K562 (cell line): ENCODE data around the gene SHB. TPM values are rescaled to one million over a fixed set of nuclear protein-coding genes. Genes with fewer than 3 reads are reported as not detected.
A peak's percentile ranks its signal among the peaks of the same experiment; 100 is the strongest.

Experiments
- ATAC-seq: fragments of 200-7000 bp; cut with Tn5 transposase; 3 replicates; pipeline ENCODE4 v1.9.1; 2020; ENCODE audit warnings: moderate library complexity
- BruUV-seq: library from RNA; stranded (reverse); fragments of 400-500 nt; replicated peaks from 2 replicates; lab custom pipeline; 2021; lab: Mats Ljungman, UMichigan
- CTCF ChIA-PET: fragments of 300-600 bp; formaldehyde crosslinking; extraction: SDS; loops from one replicate; lab custom pipeline; 2021; ENCODE audit warnings: low intra/inter-chr PET ratio; lab: Yijun Ruan, JAX
- POLR2A ChIA-PET: fragments of 300-600, 350-650 bp; sonication (Branson Sonifier 250); formaldehyde crosslinking; extraction: SDS; loops from one replicate; lab custom pipeline; 2021; ENCODE audit warnings: antibody characterized with exemption, inconsistent platforms; lab: Yijun Ruan, JAX
- DNase-seq, 4 experiments: peaks; one replicate each; pipeline versions ENCODE4 v3.0.0 to v3.0.0-alpha.2; 2011 to 2018; ENCODE audit warnings: low spot score in 3 of 4, mixed read lengths in 3 of 4; ENCODE audit errors: extremely low read depth in 1 of 4
- FAIRE-seq: peaks from 2 replicates; lab custom pipeline; 2011; peaks lifted over from hg19 to GRCh38; lab: Jason Lieb, UNC
- H2AFZ ChIP-seq: 2 replicates; pipeline ENCODE4 v1.6.0; 2011; ENCODE audit warnings: low read depth, low read length, control low read depth, inconsistent platforms
- H3K27ac ChIP-seq: fragments of 200-600 bp; 3 replicates; pipeline ENCODE4 v1.8.0; 2011; ENCODE audit warnings: low read depth, mild to moderate bottlenecking, control low read depth, inconsistent platforms, low read length, moderate library complexity, mixed read lengths; ENCODE audit errors: extremely low read depth
- H3K27me3 ChIP-seq, 2 experiments: fragments of 300-600 bp in 1 of 2; 2 replicates in 1 of 2; 3 replicates in 1 of 2; pipeline versions ENCODE4 v1.6.0 to v1.8.0; 2011; ENCODE audit warnings: inconsistent platforms in 2 of 2, low read length in 2 of 2, mild to moderate bottlenecking in 1 of 2, mixed read lengths in 1 of 2, moderate library complexity in 1 of 2; ENCODE audit not compliant: control insufficient read depth in 2 of 2, insufficient read depth in 2 of 2
- H3K36me3 ChIP-seq: fragments of 300-600 bp; 3 replicates; pipeline ENCODE4 v1.8.0; 2011; ENCODE audit warnings: mild to moderate bottlenecking, low read length, inconsistent platforms; ENCODE audit not compliant: control insufficient read depth, insufficient read depth
- H3K4me1 ChIP-seq, 2 experiments: fragments of 200-600 bp in 1 of 2; replicated peaks in 1 of 2; 2 replicates in 1 of 2; 3 replicates in 1 of 2; pipeline versions ENCODE4 v1.5.1 to v1.8.0; 2011; ENCODE audit warnings: inconsistent platforms in 2 of 2, low read length in 2 of 2, mild to moderate bottlenecking in 1 of 2, mixed read lengths in 1 of 2, moderate library complexity in 1 of 2; ENCODE audit not compliant: control insufficient read depth in 2 of 2, insufficient read depth in 2 of 2
- H3K4me2 ChIP-seq: 2 replicates; pipeline ENCODE4 v1.6.1; 2011; ENCODE audit warnings: low read length, control low read depth, inconsistent platforms, mixed read lengths; ENCODE audit not compliant: insufficient read depth
- H3K4me3 ChIP-seq: fragments of 200-600 bp; sonication (generic), shearing (Covaris generic); 2 replicates; pipeline ENCODE4 v1.5.1; 2016; ENCODE audit warnings: control low read depth, inconsistent platforms
- H3K79me2 ChIP-seq: fragments of 200-600 bp; 3 replicates; pipeline ENCODE4 v1.8.0; 2011; ENCODE audit warnings: low read length, inconsistent platforms; ENCODE audit not compliant: control insufficient read depth, insufficient read depth
- H3K9ac ChIP-seq, 2 experiments: 2 replicates each; pipeline versions ENCODE4 v1.6.0 to v1.6.1; 2011; ENCODE audit warnings: low read depth in 2 of 2, low read length in 2 of 2, control low read depth in 1 of 2, inconsistent platforms in 1 of 2, mild to moderate bottlenecking in 1 of 2, mixed read lengths in 1 of 2; ENCODE audit not compliant: insufficient read depth in 1 of 2
- H3K9me1 ChIP-seq: one replicate; pipeline ENCODE4 v1.6.0; 2011; ENCODE audit warnings: inconsistent platforms, mild to moderate bottlenecking, low read length, moderate library complexity; ENCODE audit not compliant: control insufficient read depth, insufficient read depth
- H3K9me3 ChIP-seq: replicated peaks from 2 replicates; pipeline ENCODE4 v1.5.1; 2011; ENCODE audit warnings: low read depth, low read length, inconsistent platforms; ENCODE audit not compliant: control insufficient read depth, insufficient read depth
- H4K20me1 ChIP-seq: replicated peaks from 2 replicates; pipeline ENCODE4 v1.6.1; 2011; ENCODE audit warnings: low read length, inconsistent platforms, mixed read lengths; ENCODE audit not compliant: control insufficient read depth, insufficient read depth
- BRF2 ChIP-seq: IDR thresholded peaks from 3 replicates; pipeline ENCODE4 v1.6.1; 2011; ENCODE audit warnings: borderline replicate concordance, mild to moderate bottlenecking; ENCODE audit not compliant: insufficient read length, insufficient read depth
- CEBPG ChIP-seq, 3 experiments: fragments of 200-800 bp in 1 of 3; sonication (Bioruptor generic) in 1 of 3; sonication (generic) in 1 of 3; formaldehyde crosslinking in 1 of 3; IDR thresholded peaks in 2 of 3; conservative IDR thresholded peaks in 1 of 3; 2 replicates each; pipeline versions ENCODE4 v1.6.1 to v1.8.0; 2016 to 2022; ENCODE audit warnings: missing compliant biosample characterization in 2 of 3, missing genetic modification characterization in 2 of 3, mild to moderate bottlenecking in 1 of 3, missing genetic modification reagents in 1 of 3
- ELF1 ChIP-seq: fragments of 200-800 bp; sonication (Bioruptor generic); IDR thresholded peaks from 2 replicates; pipeline ENCODE4 v1.6.1; 2016; ENCODE audit warnings: missing genetic modification characterization, missing compliant biosample characterization
- NFE2 ChIP-seq: IDR thresholded peaks from 2 replicates; pipeline ENCODE4 v1.6.1; 2014; ENCODE audit warnings: antibody characterized with exemption, low read depth
- PCBP1 ChIP-seq: fragments of 200-400 bp; formaldehyde crosslinking; IDR thresholded peaks from 2 replicates; pipeline ENCODE4 v1.6.1; 2018; ENCODE audit warnings: mild to moderate bottlenecking, low read depth, low read length; ENCODE audit not compliant: poor library complexity, severe bottlenecking
- PHF21A ChIP-seq: fragments of 450-650 bp; IDR thresholded peaks from 2 replicates; pipeline ENCODE4 v1.6.1; 2017; ENCODE audit warnings: low read depth, borderline replicate concordance
- POU5F1 ChIP-seq: fragments of 150-350 bp; IDR thresholded peaks from 2 replicates; pipeline ENCODE4 v1.6.1; 2014; ENCODE audit warnings: borderline replicate concordance, low read length, low read depth, mild to moderate bottlenecking; ENCODE audit not compliant: partially characterized antibody
- PTRF ChIP-seq: fragments of 450-650 bp; IDR thresholded peaks from 2 replicates; pipeline ENCODE4 v1.6.1; 2016; ENCODE audit warnings: mild to moderate bottlenecking, missing genetic modification characterization, missing compliant biosample characterization
- ZNF212 ChIP-seq: fragments of 450-650 bp; formaldehyde crosslinking; IDR thresholded peaks from 2 replicates; pipeline ENCODE4 v1.4.0; 2020; ENCODE audit warnings: mild to moderate bottlenecking
- ZNF232 ChIP-seq: sonication (generic); formaldehyde crosslinking; IDR thresholded peaks from 2 replicates; pipeline ENCODE4 v1.8.0; 2022; ENCODE audit warnings: mild to moderate bottlenecking, missing genetic modification reagents
- ZNF584 ChIP-seq: fragments of 200-800 bp; sonication (Bioruptor generic); IDR thresholded peaks from 2 replicates; pipeline ENCODE4 v1.6.1; 2016; ENCODE audit warnings: low read depth, mild to moderate bottlenecking, missing genetic modification characterization, missing compliant biosample characterization
- WGBS: fragments of 100-300 bp; shearing (Covaris generic); methylation state at CpG from one replicate; pipeline ENCODE4 v1.1.6; 2016; ENCODE audit warnings: low coverage, mixed read lengths; ENCODE audit not compliant: insufficient coverage; ENCODE audit errors: missing lambda C conversion rate; 5-methylcytosine and 5-hydroxymethylcytosine counted together
- in situ Hi-C: fragments of 300-500 bp; cut with MboI; formaldehyde crosslinking; loops from 4 replicates; pipeline ENCODE4 v1.15.0; 2018; ENCODE audit warnings: inconsistent platforms, mixed read lengths
- intact Hi-C: fragments of 100-400 bp; cut with micrococcal nuclease; formaldehyde crosslinking; loops from 2 replicates; pipeline ENCODE4 v1.14.2; 2022
- polyA plus RNA-seq, 8 experiments: library from polyadenylated mRNA; depleted of rRNA in 4 of 8; stranded (reverse) in 5 of 8; unstranded in 3 of 8; fragments of >200 nt; fragmentation: Nextera tagmentation in 2 of 8; fragmentation: Illumina TruSeq in 1 of 8; extraction: Ambion mirVana in 2 of 8; extraction: Trizol in 1 of 8; gene quantifications; 2 replicates each; pipeline versions ENCODE4 v1.2.1 to v1.2.3, GENCODE V29; 2011 to 2014; ENCODE audit warnings: inconsistent platforms in 1 of 8, missing spikeins in 1 of 8
- total RNA-seq, 7 experiments: library from RNA; depleted of rRNA in 6 of 7; stranded (reverse); fragments of >200 nt in 6 of 7; fragmentation: Illumina TruSeq in 2 of 7; extraction: Trizol in 2 of 7; gene quantifications; 2 replicates each; pipeline versions ENCODE4 v1.2.1 to v1.2.3, GENCODE V29; 2011 to 2021; ENCODE audit warnings: low replicate concordance in 1 of 7
- TF ChIP-seq, protein P1 (sequence below): fragments of 450-650 bp; formaldehyde crosslinking; IDR thresholded peaks from 2 replicates; pipeline ENCODE4 v1.4.0; 2022; ENCODE audit warnings: mild to moderate bottlenecking, moderate library complexity
- TF ChIP-seq, protein P2 (sequence below): fragments of 250-450 bp; sonication (Bioruptor Pico); IDR thresholded peaks from 2 replicates; pipeline ENCODE4 v1.5.0; 2021
- TF ChIP-seq, protein P3 (sequence below): sonication (generic); formaldehyde crosslinking; IDR thresholded peaks from 2 replicates; pipeline ENCODE4 v1.8.1; 2023; ENCODE audit warnings: mild to moderate bottlenecking, missing genetic modification reagents

The SHB gene
- total and polyA plus RNA-seq, 9 of the 15 experiments (the other 6 are each of a cell fraction or from before 2014, with no cell fraction given), result 0.78 to 16.0 (median 5.3) TPM

DNA sequence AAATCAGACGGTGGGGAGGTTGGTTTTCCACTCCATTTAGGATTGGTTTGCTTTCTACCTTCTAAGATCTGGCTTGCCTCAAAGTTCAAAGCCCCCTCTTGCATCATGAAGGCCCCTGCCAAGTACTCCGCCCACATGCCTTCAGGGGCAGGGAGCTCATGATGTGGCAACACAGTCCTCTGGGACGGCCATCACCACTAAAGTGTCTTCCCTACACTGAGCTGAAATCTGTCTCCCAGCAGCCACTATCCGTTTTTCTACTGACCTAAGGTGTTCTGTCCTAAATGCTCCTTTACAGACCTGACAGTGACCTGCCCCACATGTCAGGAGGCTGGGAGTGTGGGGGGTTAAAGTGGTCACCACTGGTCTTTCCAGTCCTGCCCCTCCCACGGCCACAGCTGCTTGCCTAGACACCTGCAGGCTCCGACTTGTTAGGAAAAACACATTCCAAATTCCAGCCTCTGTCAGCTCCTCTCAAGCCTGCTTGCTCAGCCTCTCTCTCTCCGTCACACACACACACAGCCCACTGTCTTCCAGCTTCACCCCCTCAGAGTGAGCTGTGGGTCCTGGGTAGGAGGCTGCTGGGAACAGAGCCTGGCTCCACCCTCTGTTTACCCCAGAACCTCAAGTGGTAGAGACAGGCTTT lies 44.9 kb downstream of the SHB start:
- in situ Hi-C loops (no loop called here), intact Hi-C loops (no loop called here)
- no peak for DNase-seq
- TF ChIP-seq ZNF212 (CRISPR knock-in tag) (no peak), POU5F1 (no peak), NFE2 (no peak), PCBP1 (no peak), ZNF584 (no peak), PTRF (tag) (no peak), ZNF232 (CRISPR knock-in tag) (no peak), PHF21A (no peak), CEBPG (CRISPR knock-in tag; IDR thresholded peaks at IDR 0.05) (no peak), CEBPG (tag; conservative IDR thresholded peaks at IDR 0.05 in 1 of 2, IDR thresholded peaks at IDR 0.05 in 1 of 2) (no peak), BRF2 (no peak), ELF1 (no peak)
- TF ChIP-seq, protein P1, sequence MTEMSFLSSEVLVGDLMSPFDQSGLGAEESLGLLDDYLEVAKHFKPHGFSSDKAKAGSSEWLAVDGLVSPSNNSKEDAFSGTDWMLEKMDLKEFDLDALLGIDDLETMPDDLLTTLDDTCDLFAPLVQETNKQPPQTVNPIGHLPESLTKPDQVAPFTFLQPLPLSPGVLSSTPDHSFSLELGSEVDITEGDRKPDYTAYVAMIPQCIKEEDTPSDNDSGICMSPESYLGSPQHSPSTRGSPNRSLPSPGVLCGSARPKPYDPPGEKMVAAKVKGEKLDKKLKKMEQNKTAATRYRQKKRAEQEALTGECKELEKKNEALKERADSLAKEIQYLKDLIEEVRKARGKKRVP, result no peak
- TF ChIP-seq, protein P2, sequence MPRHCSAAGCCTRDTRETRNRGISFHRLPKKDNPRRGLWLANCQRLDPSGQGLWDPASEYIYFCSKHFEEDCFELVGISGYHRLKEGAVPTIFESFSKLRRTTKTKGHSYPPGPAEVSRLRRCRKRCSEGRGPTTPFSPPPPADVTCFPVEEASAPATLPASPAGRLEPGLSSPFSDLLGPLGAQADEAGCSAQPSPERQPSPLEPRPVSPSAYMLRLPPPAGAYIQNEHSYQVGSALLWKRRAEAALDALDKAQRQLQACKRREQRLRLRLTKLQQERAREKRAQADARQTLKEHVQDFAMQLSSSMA, result no peak
- TF ChIP-seq, protein P3, sequence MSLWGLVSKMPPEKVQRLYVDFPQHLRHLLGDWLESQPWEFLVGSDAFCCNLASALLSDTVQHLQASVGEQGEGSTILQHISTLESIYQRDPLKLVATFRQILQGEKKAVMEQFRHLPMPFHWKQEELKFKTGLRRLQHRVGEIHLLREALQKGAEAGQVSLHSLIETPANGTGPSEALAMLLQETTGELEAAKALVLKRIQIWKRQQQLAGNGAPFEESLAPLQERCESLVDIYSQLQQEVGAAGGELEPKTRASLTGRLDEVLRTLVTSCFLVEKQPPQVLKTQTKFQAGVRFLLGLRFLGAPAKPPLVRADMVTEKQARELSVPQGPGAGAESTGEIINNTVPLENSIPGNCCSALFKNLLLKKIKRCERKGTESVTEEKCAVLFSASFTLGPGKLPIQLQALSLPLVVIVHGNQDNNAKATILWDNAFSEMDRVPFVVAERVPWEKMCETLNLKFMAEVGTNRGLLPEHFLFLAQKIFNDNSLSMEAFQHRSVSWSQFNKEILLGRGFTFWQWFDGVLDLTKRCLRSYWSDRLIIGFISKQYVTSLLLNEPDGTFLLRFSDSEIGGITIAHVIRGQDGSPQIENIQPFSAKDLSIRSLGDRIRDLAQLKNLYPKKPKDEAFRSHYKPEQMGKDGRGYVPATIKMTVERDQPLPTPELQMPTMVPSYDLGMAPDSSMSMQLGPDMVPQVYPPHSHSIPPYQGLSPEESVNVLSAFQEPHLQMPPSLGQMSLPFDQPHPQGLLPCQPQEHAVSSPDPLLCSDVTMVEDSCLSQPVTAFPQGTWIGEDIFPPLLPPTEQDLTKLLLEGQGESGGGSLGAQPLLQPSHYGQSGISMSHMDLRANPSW (CRISPR knock-in tag), result no peak

More for the DNA sequence above, 44.9 kb downstream of the SHB start:
- Histone ChIP-seq H3K4me2 (no peak overlapping the region), H3K4me3 (no peak overlapping the region), H3K79me2 (peaks cover 11% of the 10 kb centered on the region; the same call in 2 of the 3 replicates), H3K9me1 (no peaks in the 10 kb centered on the region), H3K27me3 (no peaks in the 10 kb centered on the region), H4K20me1 (peaks cover 25% of the 10 kb centered on the region), H3K4me1 (peaks cover 6 to 24% of the 10 kb centered on the region in 2 experiments; a peak in 3 of 5 replicates), H3K27ac (no peak overlapping the region), H2AFZ (no peak overlapping the region), H3K9me3 (no peaks in the 10 kb centered on the region), H3K9ac (no peak overlapping the region), H3K36me3 (no peaks in the 10 kb centered on the region)
- FAIRE-seq (no peak), ATAC-seq (peak; percentile 9; the same call in 2 of the 3 replicates)
- ChIA-PET POLR2A (interaction anchor here (0.6 to 1.6 kb wide), 6 partner anchors 8 to 205 kb away, joined by 3 to 7 read pairs (median 4); no protein-coding TSS in a partner anchor), CTCF (no interaction called here)
- WGBS, result 44% methylated on average over 7 of the region's 7 CpGs
- no TSS peak for BruUV-seq
